HG02571 (cell line): ENCODE data around the gene RNASE4.

Source experiments
- ATAC-seq: cut with Tn5 transposase; IDR thresholded peaks from one replicate; pipeline ENCODE4 v1.9.1; 2021; ENCODE audit warnings: mild to moderate bottlenecking, moderate library complexity; ENCODE audit not compliant: unreplicated experiment

The RNASE4 gene

DNA sequence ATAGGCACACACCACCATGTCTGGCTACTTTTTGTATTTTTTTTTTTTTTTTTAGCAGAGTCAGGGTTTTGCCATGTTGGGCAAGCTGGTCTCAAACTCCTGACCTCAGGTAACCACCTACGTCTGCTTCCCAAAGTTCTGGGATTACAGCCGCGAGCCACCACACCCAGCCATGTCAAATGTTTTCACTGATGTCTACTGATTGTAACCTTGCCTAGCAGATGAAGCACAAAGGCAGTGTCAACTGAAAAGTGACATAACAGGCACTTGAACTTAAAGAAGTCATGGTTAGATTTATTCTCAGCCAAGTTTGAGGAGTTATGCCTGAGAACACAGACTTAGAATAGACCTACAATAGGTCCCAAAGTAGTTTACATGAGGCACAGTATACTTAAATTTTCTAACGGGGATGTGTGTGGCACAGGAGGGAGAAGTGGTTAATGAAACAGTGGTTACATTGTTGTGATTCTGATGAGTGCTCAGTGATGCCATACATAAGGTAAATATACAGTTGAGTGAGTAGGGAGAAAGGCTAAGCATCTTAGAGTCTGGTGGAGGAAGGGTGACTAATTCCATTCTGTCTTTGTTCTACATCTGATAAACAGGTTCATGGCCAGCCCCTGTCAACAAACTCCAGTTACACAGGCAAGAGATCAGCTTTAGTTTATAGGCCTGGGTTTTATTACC is 12.6 kb upstream of the RNASE4 start:
- ATAC-seq: no peak

DNA sequence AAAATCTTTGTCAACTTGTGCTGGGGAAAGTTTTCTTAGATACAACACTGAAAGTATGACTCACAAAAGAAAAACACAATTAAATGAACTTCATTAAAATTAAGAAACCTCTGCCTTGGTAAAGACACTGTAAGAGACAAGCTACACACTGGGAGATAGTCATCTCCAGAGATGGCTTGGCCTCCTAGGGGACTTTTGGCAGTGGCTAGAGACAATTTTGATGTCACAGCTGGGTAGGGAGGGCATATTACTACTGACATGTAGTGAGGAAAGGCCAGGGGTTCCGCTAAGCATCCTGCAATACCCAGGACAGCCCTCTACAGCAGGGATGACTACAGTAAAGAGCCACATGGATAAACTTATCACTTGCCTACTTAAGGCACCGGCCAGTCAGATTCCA is 8.7 kb upstream of the RNASE4 start:
- ATAC-seq: peak; percentile 63

DNA sequence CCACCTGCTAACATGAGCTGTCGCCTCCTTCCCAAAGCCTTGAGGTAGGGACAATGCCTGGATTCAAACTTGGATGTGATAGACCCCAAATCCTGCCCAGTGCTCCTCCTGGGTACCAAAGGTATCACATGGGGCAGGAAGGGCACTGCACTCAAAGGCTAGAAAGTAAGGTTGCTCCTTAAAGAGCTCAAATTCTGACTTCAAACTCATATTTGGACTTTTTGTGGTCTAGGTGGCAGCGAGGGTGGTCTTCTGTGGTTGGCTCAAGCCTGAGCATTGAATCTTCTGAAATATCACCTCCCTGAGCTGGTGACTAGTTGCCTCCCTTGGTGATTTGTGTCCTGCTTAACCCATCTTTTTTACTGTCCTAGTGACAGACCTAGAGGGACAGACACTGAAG is 8.3 kb upstream of the RNASE4 start:
- no peak for ATAC-seq

DNA sequence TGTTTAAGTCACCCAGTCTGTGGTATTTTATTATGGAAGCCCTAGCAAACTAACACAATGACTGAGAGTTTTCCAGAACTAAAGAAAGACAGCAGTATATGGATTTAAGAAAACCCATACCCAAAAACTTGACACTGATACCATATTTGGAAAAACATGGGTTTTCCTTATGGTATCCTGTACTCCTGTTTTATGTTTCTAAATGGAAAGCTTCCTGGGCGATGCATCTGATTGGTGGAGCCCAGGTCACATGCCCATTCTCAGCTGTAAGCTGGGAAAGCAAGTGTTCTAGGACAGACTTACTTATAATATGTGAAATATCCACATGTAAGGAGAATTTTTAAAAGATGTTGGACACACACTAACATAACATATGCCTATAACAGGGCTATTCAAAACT is 4.5 kb upstream of the RNASE4 start:
- ATAC-seq: no peak

DNA sequence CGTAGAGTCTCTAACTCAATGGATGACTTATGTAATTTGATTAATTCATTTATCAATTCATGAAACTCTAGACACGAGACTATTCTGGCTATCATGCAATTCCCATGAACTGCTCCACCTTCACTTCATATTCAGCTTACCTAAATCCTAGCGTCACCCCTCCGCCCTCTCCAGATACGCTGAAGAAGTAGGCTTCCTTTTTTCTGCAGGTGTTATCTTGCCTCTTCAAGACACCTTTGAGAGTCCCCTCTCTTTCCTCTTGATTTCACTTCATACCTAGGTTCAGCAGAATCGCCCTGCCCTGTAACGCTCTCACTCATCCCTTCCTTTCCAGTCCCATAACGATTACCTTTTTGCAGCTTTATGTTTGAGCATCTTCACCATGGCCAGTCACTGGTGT is 4.0 kb upstream of the RNASE4 start:
- ATAC-seq: no peak

DNA sequence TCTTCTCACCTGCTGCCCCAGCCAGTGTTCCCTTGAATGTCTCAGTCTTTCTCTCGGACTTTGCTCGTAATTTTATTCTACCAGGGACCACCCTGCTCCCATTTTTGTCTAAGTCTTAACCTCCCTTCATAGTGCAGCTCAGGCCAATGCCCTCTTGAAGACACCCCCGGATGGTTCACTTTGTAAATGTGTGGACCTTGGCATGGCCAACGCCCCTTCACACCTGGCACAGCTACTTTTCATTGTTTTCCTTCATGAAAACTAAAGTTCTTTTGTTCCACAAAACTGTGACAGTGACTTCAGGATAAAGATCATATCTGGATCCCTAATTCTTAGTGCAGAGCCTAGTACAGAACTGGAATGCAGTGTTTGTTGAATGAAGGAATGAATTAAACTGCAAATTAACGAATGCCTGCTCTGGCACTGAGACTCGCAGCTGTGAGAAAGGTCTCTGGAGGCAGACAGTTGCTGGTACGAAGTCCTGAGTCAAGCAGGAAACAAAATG is 3.5 kb upstream of the RNASE4 start:
- peak; percentile 27 for ATAC-seq

DNA sequence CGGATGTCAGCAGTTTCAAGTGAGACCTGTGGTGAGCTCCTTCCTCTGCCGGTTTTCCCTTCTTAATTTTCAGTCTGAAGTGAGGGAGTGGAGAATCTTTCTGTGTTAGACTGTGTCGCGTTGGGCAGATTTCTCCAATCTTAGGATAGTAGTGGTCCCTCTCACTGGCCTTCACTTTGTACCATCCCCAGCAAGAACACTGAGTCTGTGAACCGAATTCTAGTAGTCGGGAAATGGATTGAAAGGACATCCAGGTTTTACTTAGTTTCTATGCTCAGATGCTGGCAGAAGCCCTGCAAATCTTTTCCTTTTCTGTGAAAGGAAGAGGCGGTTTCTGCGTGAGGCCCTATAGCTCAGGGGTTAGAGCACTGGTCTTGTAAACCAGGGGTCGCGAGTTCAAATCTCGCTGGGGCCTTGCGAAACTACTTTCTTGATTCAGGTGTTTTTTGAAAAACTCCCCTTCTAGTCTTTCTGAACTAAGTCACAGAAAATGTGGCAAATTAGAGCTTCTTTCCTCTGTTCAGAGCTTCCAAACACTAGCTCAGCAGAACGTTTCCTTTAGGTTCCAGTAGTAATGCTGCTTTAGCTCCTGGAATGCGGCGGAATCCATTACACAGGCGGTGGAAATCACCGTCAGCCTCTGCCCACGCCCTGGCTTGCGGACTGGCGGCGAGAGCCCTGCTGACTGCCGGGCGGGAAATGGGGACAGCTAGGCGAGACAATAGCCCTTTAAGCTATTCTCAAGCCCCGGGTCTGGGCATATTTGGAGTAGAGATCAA is 2.8 kb upstream of the RNASE4 start:
- no peak for ATAC-seq

DNA sequence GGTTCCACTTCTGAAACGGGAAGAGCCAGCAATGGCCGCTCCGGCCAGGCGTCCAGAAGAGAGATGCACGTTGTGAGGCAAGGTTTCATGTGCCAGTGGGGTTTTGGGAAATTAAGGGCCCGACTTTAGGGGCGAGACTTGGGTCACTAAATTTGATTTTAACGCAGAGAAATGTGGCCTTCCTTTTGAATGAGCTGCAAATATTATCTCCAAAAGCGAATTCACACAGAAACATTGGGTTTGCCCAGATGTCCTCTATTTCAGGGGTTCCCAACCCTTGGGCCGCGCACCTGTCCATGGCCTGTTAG is 2.3 kb upstream of the RNASE4 start:
- no peak for ATAC-seq

DNA sequence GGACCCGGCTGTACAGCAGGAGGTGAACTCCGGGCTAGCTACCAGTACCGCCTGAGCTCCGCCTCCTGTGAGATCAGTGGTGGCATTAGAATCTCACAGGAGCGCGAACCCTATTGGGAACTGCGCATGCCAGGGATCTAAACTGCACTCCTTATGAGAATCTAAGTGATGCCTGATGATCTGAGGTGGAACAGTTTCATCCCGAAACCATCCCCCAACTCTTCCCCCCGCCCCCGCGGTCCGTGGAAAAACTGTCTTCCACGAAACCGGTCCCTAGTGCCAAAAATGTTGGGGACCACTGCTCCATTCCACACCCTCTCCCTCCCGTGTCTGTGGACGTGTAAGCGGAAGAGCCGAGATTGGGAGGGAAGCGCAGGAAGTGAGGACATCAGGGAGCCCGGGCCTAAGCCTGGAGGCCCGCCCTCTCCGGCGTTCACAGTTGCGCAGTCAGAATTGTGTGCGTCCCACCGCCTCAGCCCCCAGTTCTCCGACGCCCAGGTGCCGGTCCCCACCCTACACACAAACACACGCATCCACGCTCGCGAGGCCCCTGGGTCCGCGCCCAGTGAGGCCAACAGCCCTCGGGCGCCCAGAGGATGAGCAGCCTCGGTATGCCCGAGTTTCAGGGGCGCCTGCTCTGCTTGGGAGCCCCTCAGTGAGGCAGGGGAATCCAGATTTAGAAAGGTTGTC is 1.8 kb upstream of the RNASE4 start:
- peak; percentile 40 for ATAC-seq

DNA sequence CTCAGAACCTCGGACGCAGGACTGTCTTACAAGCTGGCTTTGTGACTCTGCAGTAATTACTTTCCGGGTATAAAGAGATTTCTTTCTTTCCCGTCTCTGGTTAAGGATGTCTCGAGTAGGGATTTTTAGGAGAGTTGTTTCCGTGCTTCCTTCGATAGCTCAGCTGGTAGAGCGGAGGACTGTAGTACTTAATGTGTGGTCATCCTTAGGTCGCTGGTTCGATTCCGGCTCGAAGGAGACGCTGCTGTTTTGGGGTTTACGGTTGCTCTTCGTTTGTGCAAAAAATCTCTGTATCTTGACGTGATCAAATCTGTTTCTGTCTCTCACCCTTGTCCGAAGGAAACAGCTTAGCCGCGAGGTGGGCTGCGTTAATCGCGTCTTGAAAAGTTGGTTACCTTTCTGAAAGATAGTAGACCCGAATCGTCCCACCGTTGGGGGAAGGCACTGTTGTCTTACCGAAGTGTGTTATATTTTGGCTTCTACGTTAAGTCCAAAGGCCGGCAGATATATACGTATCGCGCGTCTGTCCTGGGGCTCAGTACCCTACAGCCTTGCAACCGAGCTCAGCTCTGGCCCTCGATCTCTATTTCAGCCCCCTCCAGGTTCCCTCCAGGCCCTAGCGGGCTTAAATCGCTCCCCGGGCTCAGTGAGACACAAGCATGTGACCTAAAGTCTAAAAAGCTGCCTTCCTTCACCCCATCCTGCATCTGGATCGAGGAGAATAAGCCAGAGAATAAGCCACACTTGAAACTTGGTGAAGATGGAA is 1.1 kb upstream of the RNASE4 start:
- ATAC-seq: peak; percentile 26

DNA sequence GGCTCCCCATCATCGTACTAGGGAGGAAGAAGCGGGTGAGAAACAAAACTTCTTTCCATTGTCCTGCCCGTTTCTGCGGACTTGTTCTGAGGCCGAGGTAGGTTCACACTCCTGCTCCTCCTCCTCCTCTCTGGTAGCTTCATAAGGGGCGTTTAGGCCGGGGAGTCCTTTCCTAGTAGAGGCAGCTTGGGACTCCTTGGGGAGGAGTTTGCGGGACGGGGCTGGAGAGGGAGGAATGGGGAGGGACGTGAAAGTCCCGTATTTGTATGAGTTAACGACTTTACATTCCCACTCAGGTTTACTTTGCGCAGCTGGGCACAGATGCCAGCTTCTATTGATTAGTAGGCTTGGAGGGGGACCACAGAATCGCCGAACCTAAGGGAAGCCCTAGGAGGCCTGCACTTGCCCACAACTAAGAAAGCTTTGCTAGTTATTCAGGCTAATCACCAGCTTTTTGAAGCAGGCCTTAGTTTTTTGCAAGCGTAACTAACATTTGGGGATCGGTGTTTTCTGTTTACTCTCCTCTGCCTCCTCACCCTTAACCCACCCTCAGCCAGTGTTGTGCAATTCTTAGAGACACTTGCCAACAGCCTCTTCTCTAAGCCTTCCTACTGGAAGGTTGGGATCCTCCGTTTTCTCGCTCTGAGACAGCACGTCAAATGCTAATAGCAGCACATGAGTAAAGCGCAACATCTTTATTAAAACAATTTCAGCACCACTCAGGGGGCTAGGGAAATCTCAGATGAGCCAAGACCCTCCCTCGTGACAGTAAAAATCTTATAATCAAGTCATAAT is 499 bp downstream of the RNASE4 start:
- ATAC-seq: no peak

DNA sequence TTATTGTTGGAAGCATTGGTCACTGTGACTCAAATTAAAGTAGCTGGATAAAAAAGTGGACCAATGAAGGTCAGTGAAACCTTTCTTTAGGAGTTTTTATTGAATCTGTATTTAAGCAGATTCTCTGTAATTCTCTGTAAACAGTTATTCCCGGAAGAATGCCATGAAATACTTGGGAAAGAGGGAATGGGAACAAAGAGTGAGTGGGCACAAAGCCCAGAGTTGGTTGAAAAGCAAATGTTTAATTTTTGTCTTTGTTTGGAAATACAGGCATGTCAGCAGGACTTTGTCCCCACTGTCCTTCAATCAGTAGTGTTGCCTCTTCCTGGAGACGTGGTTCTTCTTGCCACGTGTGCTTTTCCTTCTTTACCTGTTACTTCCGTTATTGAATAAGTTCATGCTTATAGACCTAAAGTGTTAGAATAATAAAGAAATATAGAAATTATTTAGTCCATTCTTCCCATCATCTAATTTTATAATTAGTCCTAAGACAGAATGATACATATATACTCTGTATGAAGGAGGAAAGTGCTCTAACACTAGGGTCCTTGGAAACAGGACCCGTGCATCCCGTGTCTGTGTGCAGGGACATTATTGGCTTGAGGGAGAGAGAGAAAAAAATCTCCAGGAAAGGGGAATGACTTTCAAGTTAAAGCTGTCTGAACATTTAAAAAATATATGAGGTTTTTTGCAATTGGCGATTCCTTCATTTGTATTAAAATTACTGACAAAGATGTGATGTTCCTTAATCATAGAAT is 2.2 kb downstream of the RNASE4 start:
- ATAC-seq: no peak

DNA sequence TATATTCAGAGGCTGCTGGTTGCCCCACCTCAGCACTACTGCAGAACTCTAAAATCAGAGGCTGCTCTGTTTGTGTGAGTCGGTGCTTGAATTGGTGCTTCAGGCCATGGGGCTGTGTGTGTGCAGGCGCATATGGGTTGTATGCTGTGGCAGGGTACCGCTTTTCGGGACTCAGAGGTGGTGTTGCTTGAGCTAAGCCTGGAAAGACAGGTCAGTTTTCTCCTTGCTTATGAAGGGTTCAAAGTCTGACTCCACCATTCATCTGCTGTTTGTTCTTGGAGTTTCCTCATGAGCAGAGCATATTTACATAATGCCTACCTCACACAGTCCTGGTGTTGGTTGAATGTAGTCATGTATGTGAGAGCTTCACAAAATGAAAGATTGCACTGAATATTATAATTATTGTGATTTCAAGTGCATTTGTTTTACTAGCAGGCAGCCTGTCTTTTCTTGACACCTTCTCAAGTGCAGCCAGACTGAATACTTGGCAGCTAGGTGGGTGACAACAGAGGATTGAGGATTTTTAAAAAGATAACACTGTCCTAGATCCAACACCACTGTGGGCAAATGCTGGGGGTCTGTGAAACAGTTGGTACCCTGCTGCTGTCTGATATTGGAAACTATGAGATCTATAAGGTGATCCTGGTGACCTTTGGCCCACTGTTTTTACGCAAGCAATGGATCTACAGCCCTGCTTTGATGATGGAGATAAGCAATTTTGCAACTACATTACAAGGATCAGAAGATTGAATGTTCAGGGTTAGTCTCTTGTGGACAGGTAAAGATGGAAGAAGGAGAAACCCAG is 3.2 kb downstream of the RNASE4 start:
- ATAC-seq: no peak

DNA sequence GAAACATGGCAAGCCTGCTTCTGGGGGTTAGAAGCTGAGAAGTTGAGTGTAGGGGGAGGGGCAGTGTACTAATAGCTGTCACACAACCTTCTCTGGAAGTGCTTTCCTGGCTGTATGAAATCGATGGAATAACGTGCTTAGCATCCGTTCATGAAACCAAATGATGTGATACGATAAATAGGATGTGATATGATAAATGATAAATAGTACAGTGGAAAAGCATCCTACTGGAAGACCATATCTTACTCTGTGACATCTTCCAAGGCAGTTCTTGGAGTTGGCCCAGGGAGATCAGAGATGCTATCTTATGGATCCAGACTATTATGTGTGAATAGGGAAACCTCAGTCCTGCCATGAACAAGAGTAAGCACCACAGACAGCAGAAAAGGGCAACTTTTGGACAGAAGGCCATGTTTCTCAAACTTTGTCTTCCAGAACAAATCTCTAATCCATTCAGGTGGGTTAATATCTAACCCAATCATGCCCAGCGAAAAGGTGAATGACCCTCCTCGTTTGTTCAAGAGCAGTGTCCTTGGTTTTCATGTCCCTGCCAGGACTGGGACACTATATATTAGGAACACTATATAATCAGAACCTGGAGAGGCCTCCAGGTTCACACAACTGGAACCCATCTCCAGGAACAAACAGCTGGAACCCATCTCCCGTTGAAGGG is 3.9 kb downstream of the RNASE4 start, which contains the start of gene ANG:
ANG (plus strand) TSS at position 598 of the 673 bp plus-strand sequence. CDS start 4,801 bp downstream, outside the sequence.
- ATAC-seq: no peak

DNA sequence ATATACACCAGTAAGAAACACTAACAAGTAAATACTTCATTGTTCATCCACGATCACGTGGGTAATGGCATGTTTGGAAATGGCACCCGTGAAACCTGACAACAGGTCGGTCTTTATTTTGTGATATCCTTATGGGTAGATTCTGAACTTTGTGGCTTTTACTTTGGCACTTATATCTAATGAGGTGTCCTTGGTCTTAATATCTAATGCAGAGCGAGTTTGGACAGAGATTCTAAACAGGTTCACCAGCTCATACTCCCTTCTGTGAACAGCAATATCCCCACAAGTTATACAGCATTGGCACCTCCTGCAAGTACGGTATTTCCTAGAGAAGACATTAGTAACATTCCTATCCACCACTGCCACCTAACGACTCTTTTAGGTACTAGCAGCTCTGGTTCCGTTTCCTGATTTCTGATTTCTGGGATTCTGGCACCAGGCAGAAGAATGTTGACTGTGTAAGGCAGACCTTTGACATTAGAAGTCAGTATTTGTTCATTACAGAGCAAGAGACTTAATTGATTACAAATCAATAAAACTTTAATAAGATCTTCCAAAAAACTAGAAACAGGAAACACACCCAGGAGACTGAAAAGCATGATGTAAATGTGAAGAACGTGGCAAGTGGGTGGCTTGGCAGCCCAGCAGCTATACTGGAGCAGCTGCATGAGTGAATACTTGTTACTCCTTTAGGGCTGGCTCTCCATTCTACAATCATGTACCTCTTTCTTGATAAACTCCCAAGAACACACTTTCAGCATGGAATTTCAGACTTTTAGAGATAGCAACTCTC is 6.7 kb downstream of the RNASE4 start:
- peak; percentile 68 for ATAC-seq

DNA sequence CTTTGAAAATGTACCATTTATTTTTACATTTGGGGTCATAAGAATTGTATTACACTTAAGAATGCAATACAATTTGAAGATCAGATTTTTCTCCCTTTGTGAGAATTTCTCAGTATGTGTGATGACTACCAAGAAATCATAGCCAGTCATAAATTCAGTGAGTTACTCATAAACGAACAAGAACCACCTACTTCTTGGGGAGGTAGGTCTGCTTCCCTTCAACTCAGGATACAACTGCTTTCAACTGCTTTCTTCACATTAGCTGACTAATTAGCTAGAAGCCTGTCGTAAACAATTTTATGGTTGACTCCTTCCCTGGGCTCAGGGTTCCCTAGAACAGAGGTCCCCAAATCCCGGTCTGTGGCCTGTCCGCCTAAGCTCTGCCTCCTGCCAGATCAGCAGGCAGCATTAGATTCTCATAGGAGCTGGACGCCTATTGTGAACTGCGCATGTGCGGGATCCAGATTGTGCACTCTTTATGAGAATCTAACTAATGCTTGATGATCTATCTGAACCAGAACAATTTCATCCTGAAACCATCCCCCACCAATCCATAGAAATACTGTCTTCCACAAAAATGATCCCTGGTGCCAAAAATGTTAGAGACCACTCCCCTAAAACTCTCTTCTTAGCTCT is 7.9 kb downstream of the RNASE4 start:
- ATAC-seq: no peak

DNA sequence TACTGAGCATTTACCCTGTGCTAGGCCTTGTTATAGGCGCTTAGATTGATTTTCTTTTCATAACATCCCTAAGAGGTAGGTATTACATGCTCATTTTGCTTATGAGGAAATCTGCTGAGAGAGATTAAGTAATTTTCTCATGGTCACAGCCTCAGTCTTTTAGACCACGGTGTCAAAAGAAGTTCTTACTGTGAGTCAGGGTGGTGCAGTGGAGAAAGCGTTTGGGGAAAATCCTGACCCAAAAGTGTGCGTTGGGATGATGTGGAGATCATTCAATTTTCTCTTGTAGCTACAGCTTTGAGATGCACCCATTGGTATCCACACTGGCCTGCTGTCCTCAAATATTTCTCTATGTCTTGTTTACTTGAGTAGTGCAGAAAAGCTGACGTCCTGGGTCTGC is 12.4 kb downstream of the RNASE4 start:
- no peak for ATAC-seq
